IPS-18a (cell line): ENCODE results near the gene KCNAB3.
"Not testable (repeated sequence)": the region's sequence is repeated elsewhere in the genome, so short reads cannot be mapped to it uniquely, and the experiment has no call there.

Experiments
- H3K27ac ChIP-seq: one replicate; pipeline ENCODE4 v1.5.1; 2013; ENCODE audit warnings: low read length
- H3K27me3 ChIP-seq: one replicate; pipeline ENCODE4 v1.6.1; 2013; ENCODE audit warnings: mild to moderate bottlenecking, low read length; ENCODE audit not compliant: control insufficient read depth, insufficient read depth
- H3K36me3 ChIP-seq: one replicate; pipeline ENCODE4 v1.6.1; 2013; ENCODE audit warnings: low read depth, low read length; ENCODE audit not compliant: control insufficient read depth
- H3K4me1 ChIP-seq: one replicate; pipeline ENCODE4 v1.6.1; 2013; ENCODE audit warnings: low read depth, low read length; ENCODE audit not compliant: control insufficient read depth
- H3K4me3 ChIP-seq: one replicate; pipeline ENCODE4 v1.5.1; 2013; ENCODE audit warnings: low read length
- H3K9ac ChIP-seq: one replicate; pipeline ENCODE4 v1.6.1; 2013; ENCODE audit warnings: mild to moderate bottlenecking, low read length, moderate library complexity
- H3K9me3 ChIP-seq: one replicate; pipeline ENCODE4 v1.6.1; 2013; ENCODE audit warnings: low read depth, low read length; ENCODE audit not compliant: control insufficient read depth

Gene KCNAB3

DNA sequence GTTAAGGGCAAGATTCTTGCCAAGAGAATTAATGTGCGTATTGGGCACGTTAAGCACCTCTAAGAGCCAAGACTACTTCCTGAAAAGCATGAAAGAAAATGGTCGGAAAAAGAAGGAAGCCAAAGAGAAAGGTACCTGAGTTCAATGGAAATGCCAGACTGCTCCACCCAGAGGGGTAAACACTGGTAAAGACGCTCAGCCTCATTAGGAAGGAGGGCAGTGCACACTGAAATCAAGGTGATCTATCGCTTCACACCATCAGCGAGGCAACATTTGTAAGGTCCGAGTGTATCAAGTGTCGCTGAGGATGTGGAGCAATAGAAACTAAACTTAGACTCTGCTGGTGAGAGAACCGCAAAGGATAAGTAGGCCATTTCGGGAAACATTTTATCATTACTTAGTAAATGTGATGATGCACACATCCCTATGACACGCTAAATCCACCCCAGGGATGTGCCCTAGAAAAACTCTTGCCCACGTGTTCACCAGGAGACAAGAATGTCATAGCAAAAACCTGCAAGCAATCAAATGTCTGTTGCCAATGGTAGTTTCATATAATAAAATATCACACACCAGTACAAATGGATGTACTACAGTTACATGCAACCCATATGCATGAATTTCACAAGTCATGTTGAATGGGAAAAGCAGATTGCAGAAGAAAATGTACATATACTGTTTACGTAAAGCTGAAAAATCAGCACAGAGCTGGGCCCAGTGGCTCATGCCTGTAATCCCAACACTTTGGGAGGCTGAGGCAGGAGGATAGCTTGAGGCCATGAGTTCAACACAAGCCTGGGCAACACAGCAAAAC lies 26.0 kb upstream of the KCNAB3 start:
- Histone ChIP-seq H3K9ac (no peak overlapping the region), H3K4me1 (no peaks in the 10 kb centered on the region), H3K27ac (no peak overlapping the region), H3K27me3 (no peaks in the 10 kb centered on the region), H3K9me3 (no peaks in the 10 kb centered on the region), H3K36me3 (no peaks in the 10 kb centered on the region), H3K4me3 (no peak overlapping the region)

GRCh38 chr17:7953266-7953665 lies 23.6 kb upstream of the KCNAB3 start:
- H3K36me3 ChIP-seq, H3K4me1 ChIP-seq, H3K9me3 ChIP-seq, H3K27me3 ChIP-seq, H3K9ac ChIP-seq, H3K4me3 ChIP-seq, H3K27ac ChIP-seq: not testable (repeated sequence)

DNA sequence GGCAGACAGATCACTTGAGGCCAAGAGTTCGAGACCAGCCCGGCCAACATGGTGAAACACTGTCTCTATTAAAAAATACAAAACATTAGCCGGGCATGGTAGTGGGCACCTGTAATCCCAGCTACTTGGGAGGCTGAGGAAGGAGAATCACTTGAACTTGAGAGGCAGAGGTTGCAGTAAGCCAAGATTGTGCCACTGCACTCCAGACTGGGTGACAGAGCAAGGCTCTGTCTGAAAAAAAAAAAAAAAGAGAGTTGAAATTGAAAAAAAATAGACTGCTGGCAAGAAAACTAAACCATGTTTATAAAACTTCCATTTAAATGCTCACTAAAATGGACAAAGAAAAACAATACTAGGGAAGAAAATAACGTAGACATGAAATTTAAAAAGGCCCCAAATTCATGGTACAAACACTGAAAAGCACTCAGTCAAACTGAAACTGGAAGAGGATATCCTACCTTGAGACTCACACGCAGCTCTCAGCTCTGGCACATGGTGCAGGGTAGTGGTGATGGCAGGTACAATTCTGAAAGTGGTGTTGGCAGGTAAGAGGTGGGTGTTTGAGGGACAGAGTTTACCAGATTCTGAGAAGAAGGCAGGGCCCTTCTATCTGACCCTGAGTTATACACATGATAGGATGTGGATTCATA lies 21.6 kb upstream of the KCNAB3 start:
- Histone ChIP-seq H3K4me1 (no peaks in the 10 kb centered on the region), H3K27me3 (no peaks in the 10 kb centered on the region), H3K9ac (no peak overlapping the region), H3K36me3 (peaks cover 17% of the 10 kb centered on the region), H3K4me3 (no peak overlapping the region), H3K27ac (no peak overlapping the region), H3K9me3 (no peaks in the 10 kb centered on the region)

GRCh38 chr17:7950578-7950977 lies 20.9 kb upstream of the KCNAB3 start:
- no peaks in the 10 kb centered on the region for H3K27me3 ChIP-seq
- no peak overlapping the region for H3K27ac ChIP-seq
- no peaks in the 10 kb centered on the region for H3K9me3 ChIP-seq
- no peaks in the 10 kb centered on the region for H3K4me1 ChIP-seq
- no peak overlapping the region for H3K9ac ChIP-seq
- H3K36me3 ChIP-seq, result peaks cover 23% of the 10 kb centered on the region
- H3K4me3 ChIP-seq, result no peak overlapping the region

- H3K27ac ChIP-seq, result no peak overlapping the region
- H3K27me3 ChIP-seq, result no peaks in the 10 kb centered on the region
- H3K36me3 ChIP-seq, result peaks cover 44% of the 10 kb centered on the region
- no peak overlapping the region for H3K4me3 ChIP-seq
- no peaks in the 10 kb centered on the region for H3K4me1 ChIP-seq
- H3K9me3 ChIP-seq, result no peaks in the 10 kb centered on the region
- no peak overlapping the region for H3K9ac ChIP-seq
These were observed 18.0 kb upstream of the KCNAB3 start for GRCh38 chr17:7947651-7948050.

DNA sequence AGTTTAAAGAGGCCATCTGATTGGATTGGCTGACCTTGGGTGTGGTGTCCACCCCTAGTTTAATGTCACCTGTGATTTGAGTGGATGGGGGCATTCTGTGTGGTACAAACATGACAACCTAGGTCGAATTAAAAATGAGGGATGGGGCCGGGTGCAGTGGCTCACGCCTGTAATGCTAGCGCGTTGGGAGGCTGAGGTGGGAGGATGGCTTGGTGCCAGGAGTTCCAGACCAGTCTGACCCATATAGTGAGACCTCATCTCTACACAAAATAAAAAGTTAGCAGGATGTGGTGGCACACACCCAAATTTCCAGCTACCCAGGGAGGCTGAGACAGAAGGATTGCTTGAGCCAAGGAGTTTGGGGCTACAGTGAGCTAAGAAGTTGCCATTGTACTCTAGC lies 16.8 kb upstream of the KCNAB3 start:
- no peak overlapping the region for H3K27ac ChIP-seq
- H3K36me3 ChIP-seq, result peaks cover 44% of the 10 kb centered on the region
- no peaks in the 10 kb centered on the region for H3K4me1 ChIP-seq
- H3K4me3 ChIP-seq, result no peak overlapping the region
- H3K9me3 ChIP-seq, result no peaks in the 10 kb centered on the region
- no peaks in the 10 kb centered on the region for H3K27me3 ChIP-seq
- H3K9ac ChIP-seq, result no peak overlapping the region

DNA sequence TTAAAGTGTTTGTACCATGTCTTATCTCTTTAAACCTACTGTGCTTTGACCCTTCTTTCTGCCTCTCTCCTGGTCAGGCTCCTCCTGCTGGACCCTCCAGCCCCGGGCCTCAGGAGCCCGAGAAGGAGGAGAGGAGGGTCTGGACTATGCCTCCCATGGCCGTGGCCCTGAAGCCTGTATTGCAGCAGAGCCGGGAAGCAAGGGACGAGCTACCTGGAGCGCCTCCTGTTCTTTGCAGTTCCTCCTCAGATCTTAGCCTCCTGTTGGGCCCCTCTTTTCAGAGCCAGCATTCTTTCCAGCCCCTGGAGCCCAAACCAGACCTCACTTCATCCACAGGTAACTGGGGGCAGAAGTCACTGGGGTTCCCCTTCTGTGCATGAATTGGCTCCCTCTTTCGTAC lies 16.0 kb upstream of the KCNAB3 start:
- peaks cover 50% of the 10 kb centered on the region for H3K36me3 ChIP-seq

DNA sequence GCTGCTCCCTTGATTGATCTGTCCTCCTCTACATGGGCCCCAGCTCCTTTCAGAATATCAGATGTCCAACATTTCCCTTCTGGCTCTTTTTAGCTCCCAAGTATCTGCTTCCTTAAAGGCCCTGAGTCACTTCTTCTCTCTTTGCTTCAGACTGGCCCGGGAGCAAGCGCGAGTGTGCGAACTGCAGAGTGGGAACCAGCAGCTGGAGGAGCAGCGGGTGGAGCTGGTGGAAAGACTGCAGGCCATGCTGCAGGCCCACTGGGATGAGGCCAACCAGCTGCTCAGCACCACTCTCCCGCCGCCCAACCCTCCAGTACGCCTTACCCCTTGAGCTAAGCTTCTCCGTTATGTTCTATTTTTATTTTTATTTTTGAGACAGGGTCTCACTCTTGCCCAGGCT lies 14.7 kb upstream of the KCNAB3 start:
- H3K27me3 ChIP-seq, result no peaks in the 10 kb centered on the region
- H3K36me3 ChIP-seq, result peaks cover 58% of the 10 kb centered on the region
- H3K4me3 ChIP-seq, result no peak overlapping the region
- H3K9me3 ChIP-seq, result no peaks in the 10 kb centered on the region
- H3K4me1 ChIP-seq, result no peaks in the 10 kb centered on the region
- H3K27ac ChIP-seq, result no peak overlapping the region
- H3K9ac ChIP-seq, result no peak overlapping the region

More for the DNA sequence above, 16.0 kb upstream of the KCNAB3 start:
- H3K27me3 ChIP-seq, result no peaks in the 10 kb centered on the region
- H3K9me3 ChIP-seq, result no peaks in the 10 kb centered on the region
- H3K27ac ChIP-seq, result no peak overlapping the region
- no peaks in the 10 kb centered on the region for H3K4me1 ChIP-seq
- no peak overlapping the region for H3K9ac ChIP-seq
- H3K4me3 ChIP-seq, result no peak overlapping the region

DNA sequence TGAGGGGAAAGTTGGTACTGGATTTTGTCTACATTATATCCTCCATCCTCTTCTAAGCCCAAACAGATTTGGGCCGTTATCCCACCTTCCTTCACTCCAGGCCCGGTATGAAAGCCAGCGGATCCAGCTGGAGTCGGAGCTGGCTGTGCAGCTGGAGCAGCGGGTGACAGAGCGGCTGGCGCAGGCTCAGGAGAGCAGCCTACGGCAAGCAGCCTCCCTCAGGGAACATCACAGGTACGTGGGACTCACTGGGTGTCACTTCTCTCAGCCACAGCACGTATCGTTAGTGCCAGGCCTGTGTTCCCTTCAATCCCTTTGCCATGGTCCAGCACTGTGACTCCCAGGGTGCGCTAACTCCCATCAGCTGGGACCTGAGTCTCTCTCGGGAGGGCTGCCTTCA lies 13.6 kb upstream of the KCNAB3 start:
- Histone ChIP-seq H3K27ac (no peak overlapping the region), H3K36me3 (peaks cover 57% of the 10 kb centered on the region), H3K9ac (no peak overlapping the region), H3K4me3 (no peak overlapping the region), H3K27me3 (no peaks in the 10 kb centered on the region), H3K9me3 (no peaks in the 10 kb centered on the region), H3K4me1 (no peaks in the 10 kb centered on the region)

GRCh38 chr17:7940743-7941142 lies 11.1 kb upstream of the KCNAB3 start:
- Histone ChIP-seq H3K27ac (no peak overlapping the region), H3K27me3 (no peaks in the 10 kb centered on the region), H3K9ac (no peak overlapping the region), H3K36me3 (peaks cover 40% of the 10 kb centered on the region), H3K4me1 (no peaks in the 10 kb centered on the region), H3K9me3 (no peaks in the 10 kb centered on the region), H3K4me3 (no peak overlapping the region)

- no peaks in the 10 kb centered on the region for H3K4me1 ChIP-seq
- no peaks in the 10 kb centered on the region for H3K27me3 ChIP-seq
- no peak overlapping the region for H3K9ac ChIP-seq
- H3K27ac ChIP-seq, result no peak overlapping the region
- no peak overlapping the region for H3K4me3 ChIP-seq
- peaks cover 39% of the 10 kb centered on the region for H3K36me3 ChIP-seq
- no peaks in the 10 kb centered on the region for H3K9me3 ChIP-seq
These were observed 10.4 kb upstream of the KCNAB3 start for GRCh38 chr17:7940034-7940433.

- Histone ChIP-seq H3K36me3 (peaks cover 14% of the 10 kb centered on the region), H3K9me3 (no peaks in the 10 kb centered on the region), H3K4me3 (no peak overlapping the region), H3K9ac (no peak overlapping the region), H3K27ac (no peak overlapping the region), H3K4me1 (peaks cover 10% of the 10 kb centered on the region), H3K27me3 (peaks cover 10% of the 10 kb centered on the region)
These were observed 6.2 kb upstream of the KCNAB3 start for GRCh38 chr17:7935859-7936258.
